Airway epithelial cell (primary cell): Measurements from ENCODE around the gene HPS3. TPM values are rescaled to one million over a fixed set of nuclear protein-coding genes. Genes with fewer than 3 reads are reported as not detected.

Source experiments
- total RNA-seq: library from RNA; depleted of rRNA; stranded (reverse); fragments of >200 nt; gene quantifications from 2 replicates; pipeline ENCODE4 v1.2.3, GENCODE V29; 2015

The HPS3 gene, protein sequence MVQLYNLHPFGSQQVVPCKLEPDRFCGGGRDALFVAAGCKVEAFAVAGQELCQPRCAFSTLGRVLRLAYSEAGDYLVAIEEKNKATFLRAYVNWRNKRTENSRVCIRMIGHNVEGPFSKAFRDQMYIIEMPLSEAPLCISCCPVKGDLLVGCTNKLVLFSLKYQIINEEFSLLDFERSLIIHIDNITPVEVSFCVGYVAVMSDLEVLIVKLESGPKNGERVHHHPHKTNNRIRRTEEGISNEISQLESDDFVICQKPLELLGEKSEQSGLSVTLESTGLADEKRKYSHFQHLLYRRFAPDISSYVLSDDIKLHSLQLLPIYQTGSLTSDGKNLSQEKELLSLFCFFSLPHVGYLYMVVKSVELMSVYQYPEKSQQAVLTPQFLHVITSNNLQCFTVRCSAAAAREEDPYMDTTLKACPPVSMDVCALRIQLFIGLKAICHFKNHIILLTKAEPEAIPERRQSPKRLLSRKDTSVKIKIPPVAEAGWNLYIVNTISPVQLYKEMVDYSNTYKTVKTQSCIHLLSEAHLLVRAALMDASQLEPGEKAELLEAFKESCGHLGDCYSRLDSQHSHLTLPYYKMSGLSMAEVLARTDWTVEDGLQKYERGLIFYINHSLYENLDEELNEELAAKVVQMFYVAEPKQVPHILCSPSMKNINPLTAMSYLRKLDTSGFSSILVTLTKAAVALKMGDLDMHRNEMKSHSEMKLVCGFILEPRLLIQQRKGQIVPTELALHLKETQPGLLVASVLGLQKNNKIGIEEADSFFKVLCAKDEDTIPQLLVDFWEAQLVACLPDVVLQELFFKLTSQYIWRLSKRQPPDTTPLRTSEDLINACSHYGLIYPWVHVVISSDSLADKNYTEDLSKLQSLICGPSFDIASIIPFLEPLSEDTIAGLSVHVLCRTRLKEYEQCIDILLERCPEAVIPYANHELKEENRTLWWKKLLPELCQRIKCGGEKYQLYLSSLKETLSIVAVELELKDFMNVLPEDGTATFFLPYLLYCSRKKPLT
- 11.7 and 13.5 TPM in 2 replicates for total RNA-seq

DNA sequence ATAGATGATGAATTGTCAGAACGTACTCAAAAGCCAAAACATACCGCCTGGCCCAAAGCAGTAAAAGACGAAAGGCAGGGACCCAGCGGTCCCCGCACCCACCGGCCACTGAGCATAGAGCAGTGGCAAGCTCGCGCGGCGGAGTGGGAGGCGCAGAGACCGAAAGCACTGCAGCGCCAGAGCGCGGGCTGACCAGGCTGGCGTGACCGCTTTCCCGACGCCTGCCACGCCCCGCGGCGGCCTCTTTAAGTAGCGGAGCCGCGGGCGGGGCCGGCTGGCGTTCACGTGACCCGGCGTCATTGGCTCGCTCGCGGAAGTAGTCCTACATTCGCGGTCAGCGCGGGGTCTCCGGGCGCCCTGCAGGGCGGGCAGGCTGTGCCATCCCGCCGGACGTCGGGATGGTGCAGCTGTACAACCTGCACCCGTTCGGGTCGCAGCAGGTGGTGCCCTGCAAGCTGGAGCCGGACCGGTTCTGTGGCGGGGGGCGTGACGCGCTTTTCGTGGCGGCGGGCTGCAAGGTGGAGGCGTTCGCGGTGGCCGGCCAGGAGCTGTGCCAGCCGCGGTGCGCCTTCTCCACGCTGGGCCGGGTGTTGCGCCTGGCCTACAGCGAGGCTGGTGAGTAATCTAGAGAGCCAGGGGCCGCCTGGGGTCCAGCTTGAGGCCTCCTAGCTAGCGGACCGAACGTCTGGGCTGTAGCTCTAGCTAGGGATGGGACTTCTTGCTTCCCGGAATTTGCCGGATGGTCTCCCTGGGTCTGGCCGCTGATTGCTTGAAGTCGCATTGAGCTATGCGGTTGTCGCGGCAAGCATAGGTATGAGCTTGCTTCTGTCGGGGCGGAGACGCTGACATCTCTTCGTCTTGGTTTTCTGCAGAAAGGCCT is at the start of gene HPS3:
Gene HPS3 (plus strand): TSS at position 313 of the 880 bp plus-strand sequence. CDS start 86 bp downstream, at position 399.

DNA sequence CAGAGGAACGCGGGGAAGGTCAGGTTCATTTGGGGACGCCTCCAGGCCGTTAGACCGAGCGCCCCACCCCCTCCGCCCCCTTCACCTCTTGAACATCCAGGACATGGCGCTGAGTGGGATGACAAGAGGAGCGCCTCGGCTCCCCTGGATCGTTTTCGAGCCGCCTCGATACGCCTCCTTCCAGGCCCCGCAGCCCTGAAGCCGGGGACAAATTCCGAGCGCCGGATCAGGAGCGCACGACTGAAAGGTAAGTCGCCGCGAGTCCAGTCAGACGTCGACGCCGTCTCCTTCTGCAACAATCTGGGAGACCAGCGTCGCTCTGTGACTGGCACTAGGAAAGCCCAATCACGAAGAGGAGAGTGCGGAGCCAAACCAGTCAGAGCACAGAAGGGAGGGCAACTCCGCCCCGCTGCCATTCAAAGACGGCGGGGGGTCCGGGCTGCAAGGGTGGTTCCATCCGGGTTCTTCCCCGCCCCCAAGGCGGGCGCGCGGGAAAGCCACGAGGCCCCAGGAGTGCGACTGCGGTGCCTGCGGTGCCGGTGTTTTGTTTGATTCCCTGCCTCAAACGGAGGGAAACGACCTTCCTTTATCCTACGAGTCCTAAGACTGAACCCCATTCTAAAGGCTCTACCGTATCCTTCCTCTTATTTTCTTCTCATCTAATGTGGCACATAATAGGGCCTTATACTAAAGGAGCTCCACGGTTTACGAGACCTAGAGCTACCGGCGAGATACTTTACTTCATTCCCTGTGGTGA is 43.0 kb upstream of the HPS3 start, which contains the start of gene HLTF:
Gene HLTF (minus strand): TSS at position 302 of the 757 bp plus-strand sequence. CDS start 197 bp downstream, at position 105.

DNA sequence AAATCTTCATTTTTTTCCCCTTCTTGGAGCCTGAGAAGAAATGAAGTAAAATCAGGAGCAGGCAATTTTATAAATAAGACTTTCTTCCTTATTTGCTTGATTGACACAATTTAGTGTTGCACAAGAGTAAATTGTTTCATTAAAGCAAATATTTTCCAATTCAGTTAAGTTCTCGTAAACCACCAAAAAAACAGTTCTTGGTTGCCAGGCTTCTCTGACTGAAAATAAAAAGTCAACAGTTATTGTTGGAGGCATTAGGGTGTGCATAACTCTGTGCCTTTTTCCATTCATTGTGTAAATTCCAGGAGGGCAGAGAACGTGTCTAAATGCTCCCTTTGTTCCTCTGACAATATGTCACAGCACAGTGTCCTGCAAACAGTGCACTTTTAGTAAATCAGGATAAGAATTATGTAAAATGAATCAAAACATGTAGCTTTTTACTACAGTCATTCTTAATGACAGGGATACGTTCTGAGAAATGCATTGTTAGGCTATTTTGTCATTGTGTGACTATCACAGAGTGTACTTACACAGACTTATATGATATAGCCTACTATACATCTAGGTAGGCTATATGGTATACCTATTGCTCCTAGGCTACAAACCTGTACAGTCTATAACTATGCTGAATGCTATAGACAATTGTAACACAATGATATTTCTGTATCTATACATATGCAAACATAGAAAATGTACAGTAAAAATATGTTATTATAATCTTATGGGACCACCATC is 92.5 kb downstream of the HPS3 start, which contains the start of gene CP:
Gene CP (minus strand): TSS at position 47 of the 735 bp plus-strand sequence. CDS start 37 bp downstream, at position 10.

Other genes starting within 250 kb of the HPS3 start
- 13.1 and 24.4 TPM in 2 replicates for gene GYG1, start 138.1 kb upstream of the HPS3 start, total RNA-seq
- 13.5 and 14.4 TPM in 2 replicates for gene HLTF, start 43.1 kb upstream of the HPS3 start, total RNA-seq
- gene CP, start 92.2 kb downstream of the HPS3 start, total RNA-seq: 0.21 and 1.1 TPM in 2 replicates
- not detected in 2 replicates for gene TM4SF18, start 204.0 kb downstream of the HPS3 start, total RNA-seq
- gene TM4SF1, start 248.0 kb downstream of the HPS3 start, total RNA-seq: 147 and 251 TPM in 2 replicates